A549 (cell line): ENCODE data around the gene QDPR. TPM values are rescaled to one million over a fixed set of nuclear protein-coding genes. Genes with fewer than 3 reads are reported as not detected.

Experiments used
- ATAC-seq, 2 experiments: fragments of 200-7000 bp in 1 of 2; fragments of >200 bp in 1 of 2; cut with Nextera tagmentation in 1 of 2; cut with Tn5 transposase in 1 of 2; 3 replicates each; pipeline versions ENCODE4 v1.8.0 to v1.9.1; 2018 to 2020; ENCODE audit warnings: mild to moderate bottlenecking in 1 of 2, moderate library complexity in 1 of 2
- CTCF ChIA-PET: fragments of 300-600 bp; sonication (Branson Sonifier 250); formaldehyde crosslinking; extraction: SDS; loops from one replicate; lab custom pipeline; 2021; ENCODE audit warnings: antibody characterized with exemption, inconsistent platforms; lab: Yijun Ruan, JAX
- POLR2A ChIA-PET: fragments of 350-600 bp; formaldehyde crosslinking; extraction: SDS; loops from one replicate; lab custom pipeline; 2021; ENCODE audit warnings: antibody characterized with exemption, inconsistent platforms; lab: Yijun Ruan, JAX
- DNase-seq, 2 experiments: peaks; one replicate each; pipeline versions ENCODE4 v3.0.0 to v3.0.0-alpha.2; 2011 to 2016; ENCODE audit warnings: low read depth in 1 of 2, low spot score in 1 of 2
- FAIRE-seq: peaks from 2 replicates; lab custom pipeline; 2011; peaks lifted over from hg19 to GRCh38; lab: Jason Lieb, UNC
- H3K27ac ChIP-seq, 2 experiments: fragments of >200 bp; sonication (Bioruptor Twin); formaldehyde crosslinking; 3 replicates each; pipeline ENCODE4 v1.5.1; 2016 to 2017
- H3K4me1 ChIP-seq: fragments of >200 bp; sonication (Bioruptor Twin); formaldehyde crosslinking; 3 replicates; pipeline ENCODE4 v1.6.1; 2016
- H3K4me2 ChIP-seq: fragments of >200 bp; sonication (Bioruptor Twin); formaldehyde crosslinking; 3 replicates; pipeline ENCODE4 v1.6.1; 2016
- H3K4me3 ChIP-seq: fragments of >200 bp; sonication (Bioruptor Twin); formaldehyde crosslinking; 3 replicates; pipeline ENCODE4 v1.5.1; 2016
- H3K9me3 ChIP-seq: fragments of >200 bp; sonication (Bioruptor Twin); formaldehyde crosslinking; 3 replicates; pipeline ENCODE4 v1.6.1; 2016
- CBX2 ChIP-seq: fragments of 200-600 bp; sonication (generic); IDR thresholded peaks from 2 replicates; pipeline ENCODE4 v1.6.1; 2016; ENCODE audit warnings: low read depth, mild to moderate bottlenecking, borderline replicate concordance
- FOSL2 ChIP-seq, 2 experiments: fragments of 450-650 bp in 1 of 2; fragments of >200 bp in 1 of 2; sonication (Bioruptor Twin) in 1 of 2; formaldehyde crosslinking; IDR thresholded peaks; 2 replicates each; pipeline versions ENCODE4 v1.5.0 to v1.6.1; 2016 to 2020; ENCODE audit warnings: mild to moderate bottlenecking in 1 of 2, moderate library complexity in 1 of 2
- HOXB13 ChIP-seq: fragments of 250-450 bp; sonication (Bioruptor Pico); IDR thresholded peaks from 2 replicates; pipeline ENCODE4 v1.5.0; 2020; ENCODE audit warnings: low read depth, mild to moderate bottlenecking, moderate library complexity
- HOXB5 ChIP-seq: fragments of 250-450 bp; sonication (Bioruptor Pico); IDR thresholded peaks from 2 replicates; pipeline ENCODE4 v1.5.0; 2020; ENCODE audit warnings: mild to moderate bottlenecking, moderate library complexity
- JUN ChIP-seq, 2 experiments: fragments of >200 bp; sonication (Bioruptor Twin); formaldehyde crosslinking; IDR thresholded peaks; 2 replicates in 1 of 2; 3 replicates in 1 of 2; pipeline ENCODE4 v1.6.1; 2016 to 2017
- KDM5A ChIP-seq: fragments of 200-600 bp; sonication (generic); IDR thresholded peaks from 2 replicates; pipeline ENCODE4 v1.6.1; 2016; ENCODE audit warnings: antibody characterized with exemption, mild to moderate bottlenecking
- NFE2L2 ChIP-seq: fragments of 150-350 bp; conservative IDR thresholded peaks from 2 replicates; pipeline ENCODE4 v1.6.1; 2014; ENCODE audit warnings: low read length
- NR3C1 ChIP-seq: fragments of >200 bp; sonication (Bioruptor Twin); formaldehyde crosslinking; IDR thresholded peaks from 3 replicates; pipeline ENCODE4 v1.6.1; 2017
- POLR2A ChIP-seq: IDR thresholded peaks from 2 replicates; pipeline ENCODE4 v1.6.1; 2012; ENCODE audit warnings: mild to moderate bottlenecking, low read length
- POLR2AphosphoS2 ChIP-seq: conservative IDR thresholded peaks from 2 replicates; pipeline ENCODE4 v1.6.1; 2012; ENCODE audit warnings: low read length, improper control_type of control experiment, inconsistent platforms
- RAD21 ChIP-seq, 2 experiments: fragments of >200 bp in 1 of 2; sonication (Bioruptor Twin) in 1 of 2; formaldehyde crosslinking in 1 of 2; IDR thresholded peaks in 1 of 2; conservative IDR thresholded peaks in 1 of 2; 2 replicates in 1 of 2; 3 replicates in 1 of 2; pipeline ENCODE4 v1.6.1; 2012 to 2018; ENCODE audit warnings: inconsistent platforms in 1 of 2
- SMC3 ChIP-seq: fragments of >200 bp; sonication (Bioruptor Twin); formaldehyde crosslinking; IDR thresholded peaks from 3 replicates; pipeline ENCODE4 v1.6.1; 2018; ENCODE audit warnings: inconsistent platforms
- SREBF2 ChIP-seq: fragments of 450-650 bp; IDR thresholded peaks from 2 replicates; pipeline ENCODE4 v1.6.1; 2014; ENCODE audit warnings: mild to moderate bottlenecking, moderate library complexity
- TP53 ChIP-seq: fragments of 250-450 bp; sonication (Bioruptor Pico); IDR thresholded peaks from 2 replicates; pipeline ENCODE4 v1.5.0; 2021; ENCODE audit warnings: mild to moderate bottlenecking, moderate library complexity
- WGBS: methylation state at CpG from one replicate; pipeline ENCODE4 v1.1.6; 2017; ENCODE audit errors: missing lambda C conversion rate; 5-methylcytosine and 5-hydroxymethylcytosine counted together
- polyA minus RNA-seq: library from RNA; depleted of rRNA, polyadenylated mRNA; stranded (reverse); fragments of >200 nt; gene quantifications from 2 replicates; pipeline ENCODE4 v1.2.3, GENCODE V29; 2011; rRNA and poly(A)+ RNA removed
- polyA plus RNA-seq, 4 experiments: library from polyadenylated mRNA; depleted of rRNA in 3 of 4; stranded (reverse); fragments of >200 nt; fragmentation: RNase III in 1 of 4; extraction: RNeasy Plus Mini Kit Qiagen cat#74134 plus additional on column Dnase treatment in 1 of 4; gene quantifications; 2 replicates in 3 of 4; 3 replicates in 1 of 4; pipeline ENCODE4 v1.2.3, GENCODE V29; 2011 to 2017
- TF ChIP-seq, protein P1 (sequence below): fragments of >200 bp; sonication (Bioruptor Twin); formaldehyde crosslinking; IDR thresholded peaks from 3 replicates; pipeline ENCODE4 v1.5.1; 2016
- TF ChIP-seq, protein P2 (sequence below): fragments of 250-450 bp; sonication (Bioruptor Pico); IDR thresholded peaks from 2 replicates; pipeline ENCODE4 v1.5.0; 2021; ENCODE audit warnings: mild to moderate bottlenecking, moderate library complexity, borderline replicate concordance
- TF ChIP-seq, protein P3 (sequence below): fragments of >200 bp; sonication (Bioruptor Twin); formaldehyde crosslinking; IDR thresholded peaks from 3 replicates; pipeline ENCODE4 v1.6.1; 2016
- TF ChIP-seq, protein P4 (sequence below): fragments of 200-600 bp; sonication (generic); IDR thresholded peaks from 2 replicates; pipeline ENCODE4 v1.6.1; 2016; ENCODE audit warnings: antibody characterized with exemption, mild to moderate bottlenecking, moderate library complexity
- TF ChIP-seq, protein P5 (sequence below): fragments of 150-350 bp; IDR thresholded peaks from 2 replicates; pipeline ENCODE4 v1.6.1; 2014; ENCODE audit warnings: low read depth, mild to moderate bottlenecking, low read length

Gene QDPR
- polyA plus RNA-seq (2011; rRNA removed) (40.4 and 40.7 TPM in 2 replicates), polyA plus RNA-seq (2017; fragmentation: RNase III; extraction: RNeasy Plus Mini Kit Qiagen cat#74134 plus additional on column Dnase treatment) (64.2 to 75.1 TPM (median 72.8 TPM) in 3 replicates), polyA minus RNA-seq (27.8 and 34.3 TPM in 2 replicates)
- 51.6 and 62.3 TPM in 2 replicates for polyA plus RNA-seq (2012; cell fraction: cytosol; rRNA removed)
- polyA plus RNA-seq (2012; cell fraction: nucleus; rRNA removed): 34.4 and 74.5 TPM in 2 replicates

DNA sequence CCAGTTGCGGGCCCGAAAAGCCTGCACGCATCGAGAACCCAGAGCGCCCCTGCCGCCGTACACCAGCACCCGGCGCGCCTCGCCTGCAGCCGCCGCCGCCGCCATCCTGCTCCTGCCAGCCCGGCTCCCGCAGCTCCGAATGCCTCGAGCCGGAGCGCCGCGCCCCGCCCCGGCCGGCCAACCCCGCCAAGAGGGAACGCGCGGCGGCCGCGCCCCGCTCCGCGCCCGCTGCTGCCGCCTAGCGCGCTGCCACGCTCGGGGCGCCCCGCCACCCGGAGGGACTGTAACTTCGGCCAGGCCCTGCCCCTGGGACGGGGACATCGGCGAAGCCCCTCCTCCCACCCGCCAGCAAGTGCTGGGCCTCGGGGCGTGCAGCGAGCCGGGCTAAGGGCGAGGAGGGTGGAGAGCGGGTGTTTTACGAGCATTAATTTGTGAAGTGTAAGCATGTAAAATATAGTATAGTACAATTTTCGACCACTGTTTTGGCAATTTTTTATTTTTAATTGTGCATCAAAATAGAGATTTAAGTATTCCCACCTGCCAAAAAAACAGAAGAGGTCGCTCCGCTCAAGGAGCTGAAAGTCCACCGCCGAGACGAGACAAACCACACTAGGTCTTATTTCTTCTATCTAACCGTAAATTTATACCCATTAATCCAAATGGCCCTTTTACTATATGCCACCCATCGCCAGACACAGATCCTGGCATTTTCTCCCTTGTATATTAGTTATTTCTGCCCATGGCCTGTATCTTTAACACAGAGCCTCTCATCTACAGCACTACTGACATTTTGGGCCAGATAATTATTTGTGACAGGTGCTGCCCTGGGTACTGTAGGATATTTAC, at the start of gene QDPR:
Gene QDPR, minus strand, starts transcription at position 141 of the 846 bp plus-strand sequence. Its CDS starts 36 bp downstream, at position 105.
- Histone ChIP-seq H3K4me1 (peaks cover 15% of the 10 kb centered on the region; the same call in 1 of the 3 replicates), H3K27ac (peak within 1 kb of the TSS; percentile 77 to 97), H3K4me2 (peak within 1 kb of the TSS; percentile 91), H3K9me3 (no peaks in the 10 kb centered on the region), H3K4me3 (peak within 1 kb of the TSS; percentile 81)
- ATAC-seq (peak; percentile 96 to 98), DNase-seq (peak; percentile 54 to 69), FAIRE-seq (no peak)
- CTCF ChIA-PET: interaction anchor here (0.8 to 1.7 kb wide), 5 partner anchors 9 to 297 kb away, joined by 3 to 4 read pairs (median 3); no protein-coding TSS in a partner anchor
- POLR2A ChIA-PET: interaction anchor here (0.6 to 1.0 kb wide), 2 partner anchors 101 to 102 kb away, joined by 3 to 4 read pairs; partner anchors contain the start of gene MED28
- TF ChIP-seq, protein P1, sequence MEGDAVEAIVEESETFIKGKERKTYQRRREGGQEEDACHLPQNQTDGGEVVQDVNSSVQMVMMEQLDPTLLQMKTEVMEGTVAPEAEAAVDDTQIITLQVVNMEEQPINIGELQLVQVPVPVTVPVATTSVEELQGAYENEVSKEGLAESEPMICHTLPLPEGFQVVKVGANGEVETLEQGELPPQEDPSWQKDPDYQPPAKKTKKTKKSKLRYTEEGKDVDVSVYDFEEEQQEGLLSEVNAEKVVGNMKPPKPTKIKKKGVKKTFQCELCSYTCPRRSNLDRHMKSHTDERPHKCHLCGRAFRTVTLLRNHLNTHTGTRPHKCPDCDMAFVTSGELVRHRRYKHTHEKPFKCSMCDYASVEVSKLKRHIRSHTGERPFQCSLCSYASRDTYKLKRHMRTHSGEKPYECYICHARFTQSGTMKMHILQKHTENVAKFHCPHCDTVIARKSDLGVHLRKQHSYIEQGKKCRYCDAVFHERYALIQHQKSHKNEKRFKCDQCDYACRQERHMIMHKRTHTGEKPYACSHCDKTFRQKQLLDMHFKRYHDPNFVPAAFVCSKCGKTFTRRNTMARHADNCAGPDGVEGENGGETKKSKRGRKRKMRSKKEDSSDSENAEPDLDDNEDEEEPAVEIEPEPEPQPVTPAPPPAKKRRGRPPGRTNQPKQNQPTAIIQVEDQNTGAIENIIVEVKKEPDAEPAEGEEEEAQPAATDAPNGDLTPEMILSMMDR: peak; percentile 52
- TF ChIP-seq POLR2A (peak; percentile 73), NR3C1 (no peak), JUN (IDR thresholded peaks at IDR 0.05) (peak in 1 of 2 experiments; percentile 72; a peak in 2 of 5 replicates), FOSL2 (IDR thresholded peaks at IDR 0.05) (no peak), FOSL2 (CRISPR knock-in tag; IDR thresholded peaks at IDR 0.05) (no peak), POLR2AphosphoS2 (no peak), HOXB5 (CRISPR knock-in tag) (no peak), RAD21 (conservative IDR thresholded peaks at IDR 0.05 in 1 of 2, IDR thresholded peaks at IDR 0.05 in 1 of 2) (peak; percentile 31 to 42; a peak in 2 of 5 replicates), KDM5A (peak; percentile 92), SREBF2 (no peak), SMC3 (0 out of 3 replicates have a peak, but pooled peaks have one; percentile 22), CBX2 (no peak)
- TF ChIP-seq, protein P2, sequence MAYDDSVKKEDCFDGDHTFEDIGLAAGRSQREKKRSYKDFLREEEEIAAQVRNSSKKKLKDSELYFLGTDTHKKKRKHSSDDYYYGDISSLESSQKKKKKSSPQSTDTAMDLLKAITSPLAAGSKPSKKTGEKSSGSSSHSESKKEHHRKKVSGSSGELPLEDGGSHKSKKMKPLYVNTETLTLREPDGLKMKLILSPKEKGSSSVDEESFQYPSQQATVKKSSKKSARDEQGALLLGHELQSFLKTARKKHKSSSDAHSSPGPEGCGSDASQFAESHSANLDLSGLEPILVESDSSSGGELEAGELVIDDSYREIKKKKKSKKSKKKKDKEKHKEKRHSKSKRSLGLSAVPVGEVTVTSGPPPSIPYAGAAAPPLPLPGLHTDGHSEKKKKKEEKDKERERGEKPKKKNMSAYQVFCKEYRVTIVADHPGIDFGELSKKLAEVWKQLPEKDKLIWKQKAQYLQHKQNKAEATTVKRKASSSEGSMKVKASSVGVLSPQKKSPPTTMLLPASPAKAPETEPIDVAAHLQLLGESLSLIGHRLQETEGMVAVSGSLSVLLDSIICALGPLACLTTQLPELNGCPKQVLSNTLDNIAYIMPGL (CRISPR knock-in tag): no peak
- TF ChIP-seq, protein P3, sequence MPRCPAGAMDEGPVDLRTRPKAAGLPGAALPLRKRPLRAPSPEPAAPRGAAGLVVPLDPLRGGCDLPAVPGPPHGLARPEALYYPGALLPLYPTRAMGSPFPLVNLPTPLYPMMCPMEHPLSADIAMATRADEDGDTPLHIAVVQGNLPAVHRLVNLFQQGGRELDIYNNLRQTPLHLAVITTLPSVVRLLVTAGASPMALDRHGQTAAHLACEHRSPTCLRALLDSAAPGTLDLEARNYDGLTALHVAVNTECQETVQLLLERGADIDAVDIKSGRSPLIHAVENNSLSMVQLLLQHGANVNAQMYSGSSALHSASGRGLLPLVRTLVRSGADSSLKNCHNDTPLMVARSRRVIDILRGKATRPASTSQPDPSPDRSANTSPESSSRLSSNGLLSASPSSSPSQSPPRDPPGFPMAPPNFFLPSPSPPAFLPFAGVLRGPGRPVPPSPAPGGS: peak; percentile 76; the same call in 2 of the 3 replicates
- 4% methylated on average over 16 of the region's 65 CpGs for WGBS

DNA sequence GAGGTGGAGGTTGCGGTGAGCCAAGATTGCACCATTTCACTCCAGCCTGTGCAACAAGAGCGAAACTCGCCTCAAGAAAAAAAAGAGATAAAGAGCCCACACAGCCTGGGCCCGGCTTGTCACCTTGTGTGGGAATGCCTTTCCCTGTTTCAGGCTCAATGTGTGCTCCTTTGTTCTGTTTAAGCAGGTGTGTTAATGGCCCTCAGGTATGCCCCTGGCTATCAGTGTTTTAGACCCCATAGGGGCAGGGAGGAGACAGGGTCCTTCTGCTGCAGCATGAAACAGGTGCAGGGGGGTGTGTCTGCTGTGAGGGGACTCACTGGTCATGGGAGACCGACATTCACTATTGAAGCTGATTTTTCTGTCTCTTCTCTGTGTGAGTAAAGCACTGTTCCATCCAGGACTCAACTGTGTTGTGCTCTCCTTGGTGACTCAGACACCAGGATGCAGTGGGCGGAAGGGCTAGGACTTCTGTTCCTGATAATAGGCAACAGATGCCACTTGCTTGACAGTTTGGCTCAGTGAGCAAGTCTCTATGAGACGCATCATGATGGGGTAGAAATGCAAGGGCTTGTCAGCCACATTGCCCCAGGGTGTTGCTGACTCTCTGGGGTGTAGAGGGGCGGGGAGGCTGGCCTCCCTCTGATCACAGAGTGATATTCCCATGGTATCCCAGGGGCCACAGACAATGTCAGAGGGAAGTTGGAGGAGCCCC, 49.5 kb upstream of the QDPR start:
- no peaks in the 10 kb centered on the region for H3K9me3 ChIP-seq
- H3K27ac ChIP-seq: no peak overlapping the region
- no peak for DNase-seq
- no peak for FAIRE-seq
- 52% methylated on average over 8 of the region's 8 CpGs for WGBS
- POLR2A ChIA-PET: no interaction called here
- no peak for ATAC-seq
- CTCF ChIA-PET: interaction anchor here (0.6 kb wide), 1 partner anchor 77 kb away, joined by 3 read pairs; no protein-coding TSS in a partner anchor
- H3K4me1 ChIP-seq: no peaks in the 10 kb centered on the region
- H3K4me2 ChIP-seq: no peak overlapping the region
- H3K4me3 ChIP-seq: no peak overlapping the region
- TF ChIP-seq, protein P4, sequence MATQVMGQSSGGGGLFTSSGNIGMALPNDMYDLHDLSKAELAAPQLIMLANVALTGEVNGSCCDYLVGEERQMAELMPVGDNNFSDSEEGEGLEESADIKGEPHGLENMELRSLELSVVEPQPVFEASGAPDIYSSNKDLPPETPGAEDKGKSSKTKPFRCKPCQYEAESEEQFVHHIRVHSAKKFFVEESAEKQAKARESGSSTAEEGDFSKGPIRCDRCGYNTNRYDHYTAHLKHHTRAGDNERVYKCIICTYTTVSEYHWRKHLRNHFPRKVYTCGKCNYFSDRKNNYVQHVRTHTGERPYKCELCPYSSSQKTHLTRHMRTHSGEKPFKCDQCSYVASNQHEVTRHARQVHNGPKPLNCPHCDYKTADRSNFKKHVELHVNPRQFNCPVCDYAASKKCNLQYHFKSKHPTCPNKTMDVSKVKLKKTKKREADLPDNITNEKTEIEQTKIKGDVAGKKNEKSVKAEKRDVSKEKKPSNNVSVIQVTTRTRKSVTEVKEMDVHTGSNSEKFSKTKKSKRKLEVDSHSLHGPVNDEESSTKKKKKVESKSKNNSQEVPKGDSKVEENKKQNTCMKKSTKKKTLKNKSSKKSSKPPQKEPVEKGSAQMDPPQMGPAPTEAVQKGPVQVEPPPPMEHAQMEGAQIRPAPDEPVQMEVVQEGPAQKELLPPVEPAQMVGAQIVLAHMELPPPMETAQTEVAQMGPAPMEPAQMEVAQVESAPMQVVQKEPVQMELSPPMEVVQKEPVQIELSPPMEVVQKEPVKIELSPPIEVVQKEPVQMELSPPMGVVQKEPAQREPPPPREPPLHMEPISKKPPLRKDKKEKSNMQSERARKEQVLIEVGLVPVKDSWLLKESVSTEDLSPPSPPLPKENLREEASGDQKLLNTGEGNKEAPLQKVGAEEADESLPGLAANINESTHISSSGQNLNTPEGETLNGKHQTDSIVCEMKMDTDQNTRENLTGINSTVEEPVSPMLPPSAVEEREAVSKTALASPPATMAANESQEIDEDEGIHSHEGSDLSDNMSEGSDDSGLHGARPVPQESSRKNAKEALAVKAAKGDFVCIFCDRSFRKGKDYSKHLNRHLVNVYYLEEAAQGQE: no peak
- TF ChIP-seq TP53 (no peak), HOXB13 (CRISPR knock-in tag) (no peak), HOXB5 (CRISPR knock-in tag) (no peak), JUN (IDR thresholded peaks at IDR 0.05) (no peak), NFE2L2 (no peak), NR3C1 (no peak)
- TF ChIP-seq, protein P5, sequence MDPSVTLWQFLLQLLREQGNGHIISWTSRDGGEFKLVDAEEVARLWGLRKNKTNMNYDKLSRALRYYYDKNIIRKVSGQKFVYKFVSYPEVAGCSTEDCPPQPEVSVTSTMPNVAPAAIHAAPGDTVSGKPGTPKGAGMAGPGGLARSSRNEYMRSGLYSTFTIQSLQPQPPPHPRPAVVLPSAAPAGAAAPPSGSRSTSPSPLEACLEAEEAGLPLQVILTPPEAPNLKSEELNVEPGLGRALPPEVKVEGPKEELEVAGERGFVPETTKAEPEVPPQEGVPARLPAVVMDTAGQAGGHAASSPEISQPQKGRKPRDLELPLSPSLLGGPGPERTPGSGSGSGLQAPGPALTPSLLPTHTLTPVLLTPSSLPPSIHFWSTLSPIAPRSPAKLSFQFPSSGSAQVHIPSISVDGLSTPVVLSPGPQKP: no peak
- TF ChIP-seq, protein P3: no peak
